Progenitor cell of endocrine pancreas (in vitro differentiated cells): ENCODE measurements around the gene TIAM2. TPM values are rescaled to one million over a fixed set of nuclear protein-coding genes. Genes with fewer than 3 reads are reported as not detected.

Experiments used
- DNase-seq: peaks from one replicate; pipeline ENCODE4 v3.0.0; 2021; ENCODE audit warnings: low spot score; ENCODE audit not compliant: unreplicated experiment
- H3K27ac Mint-ChIP-seq: 2 replicates; pipeline ENCODE4 v1.8.0; 2021; ENCODE audit warnings: mild to moderate bottlenecking, moderate library complexity, mixed read lengths
- H3K27me3 Mint-ChIP-seq: 2 replicates; pipeline ENCODE4 v1.8.0; 2021; ENCODE audit warnings: mixed read lengths
- H3K36me3 Mint-ChIP-seq: 2 replicates; pipeline ENCODE4 v1.8.0; 2022; ENCODE audit warnings: mixed read lengths; ENCODE audit not compliant: insufficient read depth
- H3K4me1 Mint-ChIP-seq: 2 replicates; pipeline ENCODE4 v1.8.0; 2021; ENCODE audit warnings: low read depth, mixed read lengths
- H3K4me3 Mint-ChIP-seq: 2 replicates; pipeline ENCODE4 v1.8.0; 2021; ENCODE audit warnings: low read depth, mild to moderate bottlenecking, moderate library complexity, mixed read lengths
- H3K9me3 Mint-ChIP-seq: 2 replicates; pipeline ENCODE4 v1.8.0; 2021; ENCODE audit warnings: low read depth, mixed read lengths
- CTCF ChIP-seq: fragments of 200-600 bp; sonication (generic); IDR thresholded peaks from one replicate; pipeline ENCODE4 v1.5.0; 2021; ENCODE audit warnings: antibody characterized with exemption, mild to moderate bottlenecking; ENCODE audit not compliant: unreplicated experiment
- total RNA-seq: library from RNA; stranded (reverse); gene quantifications from 2 replicates; pipeline ENCODE4 v1.2.1, GENCODE V29; 2021

The TIAM2 gene
- total RNA-seq, 1 donor from 2014 or later, result 14.3 TPM

DNA sequence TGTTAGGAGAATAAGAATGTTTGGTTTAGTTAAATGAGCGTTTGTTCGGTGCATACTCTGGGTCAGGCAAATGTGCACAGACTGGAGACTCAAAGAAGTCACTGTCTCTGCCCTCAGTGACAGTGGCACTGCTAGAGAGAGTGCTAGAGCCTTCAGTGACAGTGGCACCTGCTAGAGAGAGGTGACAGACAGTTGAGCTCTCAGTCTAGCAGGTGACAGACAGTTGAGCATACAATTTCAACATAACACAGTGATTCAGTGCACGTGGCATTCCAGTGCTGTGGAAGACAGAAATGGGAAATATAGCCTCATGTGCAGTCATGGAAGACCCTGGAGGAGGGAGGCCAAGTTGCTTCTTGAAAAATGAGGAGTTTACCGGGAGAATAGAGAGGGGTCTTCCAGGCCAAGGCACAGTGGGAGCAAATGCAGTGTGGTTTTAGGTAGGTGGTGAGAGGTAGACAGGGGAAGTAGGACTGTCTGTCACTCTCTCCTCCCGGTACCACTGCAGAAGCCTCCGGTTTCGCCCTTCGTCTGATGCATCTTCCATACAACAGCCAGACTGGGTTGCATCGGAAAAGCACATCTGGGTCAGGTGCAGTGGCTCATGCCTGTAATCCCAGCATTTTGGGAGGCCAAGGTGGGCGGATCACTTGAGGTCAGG, 160.8 kb downstream of the TIAM2 start:
- Mint-ChIP-seq H3K9me3 (peaks cover 4% of the 10 kb centered on the region), H3K4me3 (no peak overlapping the region), H3K4me1 (no peaks in the 10 kb centered on the region), H3K27ac (peak overlapping the region; percentile 39), H3K27me3 (no peaks in the 10 kb centered on the region), H3K36me3 (no peaks in the 10 kb centered on the region)
- DNase-seq, result no peak
- TF ChIP-seq CTCF, result no peak

- Mint-ChIP-seq H3K4me1 (no peaks in the 10 kb centered on the region), H3K9me3 (peaks cover 4% of the 10 kb centered on the region), H3K27ac (no peak overlapping the region)
Measured at GRCh38 chr6:155157101-155157500, 162.0 kb downstream of the TIAM2 start.

DNA sequence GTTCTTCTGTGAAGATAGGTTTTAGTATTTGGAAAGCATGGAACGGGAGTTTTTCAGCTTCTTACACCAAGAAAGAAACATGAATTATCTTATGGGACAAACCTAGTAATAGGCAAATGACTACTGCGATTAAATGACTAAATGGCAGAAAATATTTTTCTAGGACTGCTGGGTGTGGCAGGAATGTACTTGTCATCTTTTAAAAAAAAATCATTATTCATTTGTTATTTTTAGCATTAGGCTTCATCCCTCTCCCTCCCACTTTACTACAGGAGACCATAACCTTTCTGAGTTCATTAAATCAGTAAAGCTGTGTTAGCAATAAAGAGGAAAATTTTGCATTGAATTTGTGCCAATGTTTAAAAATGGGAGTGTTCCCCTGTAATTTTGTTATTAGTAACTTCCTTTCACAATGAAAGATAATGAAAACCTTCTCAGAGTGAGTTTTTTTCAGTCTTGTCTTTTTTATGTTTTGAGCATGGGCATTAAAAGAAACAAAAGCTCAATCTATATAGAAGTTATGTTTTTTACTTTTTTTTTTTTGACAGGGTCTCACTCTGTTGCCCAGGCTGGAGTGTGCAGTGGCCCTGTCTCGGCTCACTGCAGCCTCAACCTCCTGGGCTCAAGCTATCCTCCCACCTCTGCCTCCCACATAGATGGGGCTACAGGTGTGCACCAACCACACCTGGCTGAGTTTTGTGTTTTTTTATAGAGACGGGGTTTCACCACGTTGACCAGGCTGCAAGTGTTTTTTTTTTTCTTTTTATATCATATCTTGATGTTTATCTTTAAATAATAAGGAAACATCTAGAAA, 163.1 kb downstream of the TIAM2 start:
- peaks cover 4% of the 10 kb centered on the region for H3K9me3 Mint-ChIP-seq
- H3K27me3 Mint-ChIP-seq, result no peaks in the 10 kb centered on the region
- no peaks in the 10 kb centered on the region for H3K36me3 Mint-ChIP-seq
- no peak overlapping the region for H3K4me3 Mint-ChIP-seq
- peak overlapping the region; percentile 9 for H3K27ac Mint-ChIP-seq
- no peak for TF ChIP-seq CTCF
- H3K4me1 Mint-ChIP-seq, result peaks cover 2% of the 10 kb centered on the region
- no peak for DNase-seq

More at GRCh38 chr6:155157101-155157500, 162.0 kb downstream of the TIAM2 start:
- Mint-ChIP-seq H3K27me3 (no peaks in the 10 kb centered on the region), H3K4me3 (no peak overlapping the region), H3K36me3 (no peaks in the 10 kb centered on the region)
- TF ChIP-seq CTCF, result no peak
- DNase-seq, result no peak

- Mint-ChIP-seq H3K4me3 (no peak overlapping the region), H3K4me1 (peaks cover 3% of the 10 kb centered on the region), H3K27ac (no peak overlapping the region), H3K9me3 (peaks cover 4% of the 10 kb centered on the region), H3K36me3 (no peaks in the 10 kb centered on the region), H3K27me3 (no peaks in the 10 kb centered on the region)
- no peak for DNase-seq
- no peak for TF ChIP-seq CTCF
Measured at GRCh38 chr6:155162682-155163081, 167.6 kb downstream of the TIAM2 start.

GRCh38 chr6:155163601-155164000, 168.5 kb downstream of the TIAM2 start:
- TF ChIP-seq CTCF, result no peak
- no peak for DNase-seq
- H3K9me3 Mint-ChIP-seq, result peaks cover 4% of the 10 kb centered on the region
- H3K36me3 Mint-ChIP-seq, result no peaks in the 10 kb centered on the region
- no peak overlapping the region for H3K27ac Mint-ChIP-seq
- H3K4me3 Mint-ChIP-seq, result no peak overlapping the region
- peaks cover 3% of the 10 kb centered on the region for H3K4me1 Mint-ChIP-seq
- H3K27me3 Mint-ChIP-seq, result no peaks in the 10 kb centered on the region
